WERI-Rb-1 (cell line): ENCODE data around the gene PEX26.
"Not testable (repeated sequence)": the region's sequence is repeated elsewhere in the genome, so short reads cannot be mapped to it uniquely, and the experiment has no call there.

Source experiments
- DNase-seq: peaks from one replicate; pipeline ENCODE4 v3.0.0-alpha.2; 2020
- H3K27ac ChIP-seq: fragments of 250-450 bp; sonication (Bioruptor Pico); 2 replicates; pipeline ENCODE4 v1.5.1; 2020; ENCODE audit warnings: mild to moderate bottlenecking, moderate library complexity
- H3K27me3 ChIP-seq: fragments of 250-450 bp; sonication (Bioruptor Pico); 2 replicates; pipeline ENCODE4 v1.5.1; 2021; ENCODE audit warnings: mild to moderate bottlenecking, low read depth, moderate library complexity; ENCODE audit not compliant: insufficient read depth, severe bottlenecking
- H3K36me3 ChIP-seq: fragments of 250-450 bp; sonication (Bioruptor Pico); 2 replicates; pipeline ENCODE4 v1.5.1; 2020; ENCODE audit warnings: mild to moderate bottlenecking, moderate library complexity
- H3K4me3 ChIP-seq: 2 replicates; pipeline ENCODE4 v1.5.1; 2011; ENCODE audit warnings: low read depth, mild to moderate bottlenecking, control low read depth, low read length
- H3K9me3 ChIP-seq: fragments of 250-450 bp; sonication (Bioruptor Pico); 2 replicates; pipeline ENCODE4 v1.5.1; 2021; ENCODE audit warnings: mild to moderate bottlenecking, moderate library complexity; ENCODE audit not compliant: severe bottlenecking
- TF ChIP-seq, protein P1 (sequence below): IDR thresholded peaks from 2 replicates; pipeline ENCODE4 v1.5.1; 2011; ENCODE audit warnings: low read depth, mild to moderate bottlenecking, control low read depth, inconsistent platforms, low read length

PEX26 gene

DNA sequence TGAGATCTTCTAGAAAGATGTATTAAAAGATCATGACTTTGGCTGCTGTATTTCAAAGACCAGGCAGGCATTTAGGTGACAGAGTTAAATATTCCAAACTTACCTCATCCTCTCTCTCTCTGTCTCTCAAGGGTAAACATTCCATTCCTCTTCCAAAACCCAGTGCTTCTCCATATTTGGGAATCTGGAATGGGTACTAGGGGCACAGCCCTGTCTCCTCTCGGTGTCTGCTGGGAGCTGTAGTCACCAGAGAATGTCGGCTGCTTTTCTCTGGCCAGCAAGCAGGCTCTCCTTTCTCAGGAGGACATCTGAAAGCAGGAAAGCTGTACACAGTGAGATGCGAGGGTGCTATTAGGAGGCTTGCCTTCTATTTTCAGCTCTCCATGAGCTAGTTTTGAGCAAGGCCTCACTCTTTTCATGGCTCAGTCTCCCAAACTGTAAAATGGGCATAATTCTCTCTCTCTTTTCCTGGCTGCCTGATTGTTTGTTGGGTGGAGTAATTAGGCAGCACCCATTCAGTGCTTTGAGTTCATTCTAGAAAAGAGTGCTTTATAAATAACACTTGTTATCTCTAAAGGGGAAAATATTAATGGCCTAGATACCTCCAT lies 9.3 kb upstream of the PEX26 start:
- DNase-seq, result no peak
- TF ChIP-seq, protein P1, sequence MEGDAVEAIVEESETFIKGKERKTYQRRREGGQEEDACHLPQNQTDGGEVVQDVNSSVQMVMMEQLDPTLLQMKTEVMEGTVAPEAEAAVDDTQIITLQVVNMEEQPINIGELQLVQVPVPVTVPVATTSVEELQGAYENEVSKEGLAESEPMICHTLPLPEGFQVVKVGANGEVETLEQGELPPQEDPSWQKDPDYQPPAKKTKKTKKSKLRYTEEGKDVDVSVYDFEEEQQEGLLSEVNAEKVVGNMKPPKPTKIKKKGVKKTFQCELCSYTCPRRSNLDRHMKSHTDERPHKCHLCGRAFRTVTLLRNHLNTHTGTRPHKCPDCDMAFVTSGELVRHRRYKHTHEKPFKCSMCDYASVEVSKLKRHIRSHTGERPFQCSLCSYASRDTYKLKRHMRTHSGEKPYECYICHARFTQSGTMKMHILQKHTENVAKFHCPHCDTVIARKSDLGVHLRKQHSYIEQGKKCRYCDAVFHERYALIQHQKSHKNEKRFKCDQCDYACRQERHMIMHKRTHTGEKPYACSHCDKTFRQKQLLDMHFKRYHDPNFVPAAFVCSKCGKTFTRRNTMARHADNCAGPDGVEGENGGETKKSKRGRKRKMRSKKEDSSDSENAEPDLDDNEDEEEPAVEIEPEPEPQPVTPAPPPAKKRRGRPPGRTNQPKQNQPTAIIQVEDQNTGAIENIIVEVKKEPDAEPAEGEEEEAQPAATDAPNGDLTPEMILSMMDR, result no peak
- no peak overlapping the region for H3K4me3 ChIP-seq
- no peaks in the 10 kb centered on the region for H3K36me3 ChIP-seq
- no peaks in the 10 kb centered on the region for H3K27me3 ChIP-seq
- no peak overlapping the region for H3K27ac ChIP-seq
- no peaks in the 10 kb centered on the region for H3K9me3 ChIP-seq

DNA sequence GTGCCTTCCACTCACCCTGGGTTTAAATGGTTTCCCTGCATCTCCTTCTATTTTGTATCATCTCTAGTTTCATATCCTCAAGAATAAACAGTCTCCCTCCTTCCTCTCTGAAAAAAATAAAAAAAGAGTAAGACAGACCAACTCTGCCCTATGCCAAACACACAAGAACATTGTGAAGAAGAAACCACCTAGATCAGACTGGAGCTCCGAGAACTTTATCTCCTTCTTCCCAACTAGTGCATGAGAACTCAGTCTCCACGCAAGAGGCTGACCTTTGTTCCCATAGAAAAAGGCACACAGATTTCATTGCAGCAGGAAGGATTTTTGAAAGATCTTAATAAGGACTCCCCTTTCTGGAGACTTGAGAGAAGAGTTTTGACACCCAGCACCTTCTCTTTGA lies 8.7 kb upstream of the PEX26 start:
- H3K9me3 ChIP-seq, result no peaks in the 10 kb centered on the region
- H3K27ac ChIP-seq, result no peak overlapping the region
- no peaks in the 10 kb centered on the region for H3K27me3 ChIP-seq
- no peaks in the 10 kb centered on the region for H3K36me3 ChIP-seq
- DNase-seq, result no peak
- H3K4me3 ChIP-seq, result no peak overlapping the region
- TF ChIP-seq, protein P1, result no peak

DNA sequence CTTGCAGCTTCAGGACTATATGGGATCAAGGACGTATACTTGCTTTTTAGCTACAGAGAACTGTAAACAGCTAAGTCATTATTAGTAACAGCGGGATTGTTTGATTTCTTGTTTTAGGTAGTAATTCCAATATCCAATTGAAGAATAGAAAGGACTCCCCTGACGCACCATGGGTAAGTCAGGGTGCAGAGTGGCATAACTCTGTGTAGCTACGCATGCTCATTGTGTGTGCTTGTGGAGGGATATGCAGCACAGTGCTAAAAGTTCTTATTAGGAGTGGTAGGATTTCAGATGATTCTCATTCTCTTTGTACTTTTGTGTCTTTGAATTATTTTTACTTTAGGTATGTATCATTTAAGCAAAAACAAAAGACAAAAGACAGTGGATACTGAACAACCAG lies 7.7 kb upstream of the PEX26 start:
- Histone ChIP-seq H3K36me3 (no peaks in the 10 kb centered on the region), H3K4me3 (no peak overlapping the region), H3K9me3 (no peaks in the 10 kb centered on the region), H3K27ac (no peak overlapping the region), H3K27me3 (no peaks in the 10 kb centered on the region)
- TF ChIP-seq, protein P1, result no peak
- DNase-seq, result no peak

DNA sequence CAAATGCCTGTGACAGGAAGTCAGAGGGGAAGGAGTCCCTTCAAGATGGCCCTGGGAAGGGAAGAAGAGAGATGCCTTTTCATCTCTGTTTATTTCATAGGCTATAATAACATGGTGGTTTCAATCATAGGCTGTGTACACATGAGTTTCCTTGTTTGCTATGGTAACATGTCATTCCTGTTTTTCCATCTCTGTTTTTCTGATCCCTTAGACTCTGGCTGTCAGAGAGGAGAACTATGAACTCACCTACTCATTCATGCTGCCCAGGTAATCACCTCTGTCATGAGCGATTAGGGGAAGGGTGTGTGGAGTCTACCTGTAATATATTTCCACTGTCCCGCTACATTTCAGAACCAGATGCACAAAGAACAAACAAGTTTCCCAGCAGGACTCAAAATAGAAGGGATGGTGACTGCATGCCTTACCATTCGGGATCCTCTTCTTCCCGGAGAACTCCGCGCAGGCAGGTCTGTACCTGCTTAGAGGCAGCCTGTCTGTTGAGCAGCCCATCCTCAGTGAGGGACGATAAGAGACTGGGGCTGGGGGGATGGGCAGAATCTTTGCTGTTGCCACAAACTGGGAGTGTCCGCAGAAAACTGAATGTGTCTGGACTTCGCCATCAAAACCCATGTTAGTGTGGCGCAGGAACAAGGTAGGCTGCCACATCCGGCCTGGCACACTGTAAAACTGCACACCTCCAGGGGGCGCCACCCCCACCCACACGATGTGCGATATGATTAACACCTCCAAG lies 7.1 kb upstream of the PEX26 start:
- Histone ChIP-seq H3K27me3 (no peaks in the 10 kb centered on the region), H3K36me3 (no peaks in the 10 kb centered on the region), H3K9me3 (no peaks in the 10 kb centered on the region), H3K27ac (no peak overlapping the region), H3K4me3 (no peak overlapping the region)
- DNase-seq, result no peak
- TF ChIP-seq, protein P1, result peak; percentile 41; the same call in 1 of the 2 replicates

DNA sequence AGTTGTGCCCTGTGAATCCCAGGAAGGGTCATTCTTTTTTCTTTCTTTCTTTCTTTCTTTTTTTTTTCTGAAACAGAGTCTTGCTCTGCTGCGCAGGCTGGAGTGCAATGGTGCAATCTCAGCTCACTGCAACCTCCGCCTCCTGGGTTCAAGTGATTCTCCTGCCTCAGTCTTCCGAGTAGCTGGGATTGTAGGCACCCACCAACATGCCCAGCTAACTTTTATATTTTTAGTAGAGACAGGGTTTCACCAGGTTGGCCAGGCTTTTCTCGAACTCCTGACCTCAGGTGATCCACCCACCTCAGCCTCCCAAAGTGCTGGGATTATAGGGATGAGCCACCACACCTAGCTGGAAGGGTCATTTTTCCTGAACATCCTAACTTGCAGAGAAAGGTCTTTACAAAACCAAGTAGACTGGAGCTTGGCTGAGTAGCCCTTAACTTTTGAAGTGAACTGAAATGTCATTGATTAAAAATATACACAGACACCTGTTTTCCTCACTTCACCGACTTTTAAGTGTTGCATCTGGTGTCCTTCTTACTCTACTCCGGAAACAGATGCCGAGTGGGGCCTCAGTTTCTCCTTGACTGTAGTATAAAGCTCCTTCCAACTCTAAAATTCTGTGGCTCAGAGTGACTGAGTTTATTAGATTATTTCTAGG lies 6.4 kb upstream of the PEX26 start:
- not testable (repeated sequence) for H3K27ac ChIP-seq, H3K27me3 ChIP-seq, H3K36me3 ChIP-seq, H3K4me3 ChIP-seq, DNase-seq, H3K9me3 ChIP-seq

DNA sequence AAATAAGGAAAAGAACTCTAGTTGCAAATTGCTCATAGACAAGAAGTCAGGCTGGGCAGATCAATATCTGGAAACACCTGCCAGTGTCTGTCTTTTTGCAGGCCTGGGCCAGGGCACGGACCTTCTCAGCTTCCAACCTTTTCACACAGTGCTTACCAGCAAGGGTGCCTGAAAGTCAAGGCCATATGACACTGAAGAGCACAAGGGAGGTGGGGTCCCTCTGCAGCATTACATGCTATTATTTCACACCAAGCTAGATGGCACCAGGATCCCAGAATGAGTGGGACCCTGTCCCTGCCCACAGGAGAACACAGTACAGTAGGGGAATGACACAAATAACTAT lies 5.9 kb upstream of the PEX26 start:
- Histone ChIP-seq H3K4me3 (no peak overlapping the region), H3K27me3 (no peaks in the 10 kb centered on the region), H3K27ac (no peak overlapping the region), H3K9me3 (no peaks in the 10 kb centered on the region), H3K36me3 (no peaks in the 10 kb centered on the region)
- TF ChIP-seq, protein P1, result no peak
- no peak for DNase-seq
